Measurements from ENCODE around the gene XPA.

XPA gene

DNA sequence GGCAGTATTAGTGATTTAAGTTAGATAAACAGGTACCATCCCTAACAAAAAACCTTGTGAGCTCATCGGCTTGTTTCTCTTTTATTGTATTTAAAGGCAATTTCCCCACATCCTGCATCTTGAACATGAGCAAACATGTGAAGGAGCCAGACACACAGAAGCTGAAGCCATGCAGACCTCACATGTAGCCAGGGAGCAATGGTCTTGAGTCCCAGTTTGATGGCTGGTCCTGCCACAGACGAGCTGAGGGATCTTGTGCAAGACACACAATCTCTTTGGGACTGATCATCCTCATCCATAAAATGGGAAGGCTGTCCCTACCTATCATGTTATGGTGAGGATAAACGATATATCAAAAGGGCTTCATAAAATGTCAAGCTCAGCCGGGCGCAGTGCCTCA lies 29.6 kb upstream of the XPA start:
- Histone ChIP-seq H3K9me3 (ENCODE audit: control insufficient read depth in 5 of 5, low read length in 5 of 5) (peaks cover 0 to 10% (median 3%) of the 10 kb centered on the region in 5 donors), H3K27me3 (ENCODE audit: control insufficient read depth in 5 of 5, insufficient read depth in 4 of 5, low read length in 5 of 5) (peaks cover 0 to 4% (median 0%) of the 10 kb centered on the region in 5 donors), H3K9ac (ENCODE audit: low read length in 5 of 5) (no peak overlapping the region), H3K4me1 (ENCODE audit: control insufficient read depth in 5 of 5, insufficient read depth in 5 of 5, low read length in 5 of 5) (no peaks in the 10 kb centered on the region), H3K4me3 (ENCODE audit: low read depth in 1 of 5, low read length in 5 of 5) (no peak overlapping the region), H3K27ac (ENCODE audit: low read depth, low read length) (no peak overlapping the region), H3K36me3 (ENCODE audit: control insufficient read depth in 5 of 5, insufficient read depth in 5 of 5, low read length in 5 of 5) (no peaks in the 10 kb centered on the region)

DNA sequence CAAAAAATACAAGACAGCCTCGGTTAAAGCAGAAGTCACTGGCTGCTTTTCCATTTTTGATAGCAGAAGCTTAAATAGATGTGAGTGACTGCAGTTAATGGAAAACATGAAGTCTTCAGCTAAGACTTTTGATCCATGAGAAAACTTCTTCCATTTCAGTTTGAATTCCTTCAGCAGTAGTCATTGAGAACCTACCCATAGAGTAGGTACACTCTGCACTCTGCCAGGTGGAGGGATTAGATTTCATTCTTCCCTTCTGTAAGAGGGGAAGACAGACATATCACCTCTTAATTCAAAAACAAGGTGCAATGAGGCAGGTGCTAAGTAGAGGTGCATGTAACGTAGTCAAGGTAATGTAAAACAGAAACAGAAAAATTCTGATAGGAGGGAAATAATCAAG lies 26.7 kb upstream of the XPA start:
- Histone ChIP-seq H3K4me1 (ENCODE audit: control insufficient read depth in 5 of 5, insufficient read depth in 5 of 5, low read length in 5 of 5) (no peaks in the 10 kb centered on the region), H3K4me3 (ENCODE audit: low read depth in 1 of 5, low read length in 5 of 5) (no peak overlapping the region), H3K9me3 (ENCODE audit: control insufficient read depth in 5 of 5, low read length in 5 of 5) (peaks cover 0 to 5% (median 2%) of the 10 kb centered on the region in 5 donors), H3K36me3 (ENCODE audit: control insufficient read depth in 5 of 5, insufficient read depth in 5 of 5, low read length in 5 of 5) (no peaks in the 10 kb centered on the region), H3K27ac (ENCODE audit: low read depth, low read length) (no peak overlapping the region), H3K9ac (ENCODE audit: low read length in 5 of 5) (no peak overlapping the region), H3K27me3 (ENCODE audit: control insufficient read depth in 5 of 5, insufficient read depth in 4 of 5, low read length in 5 of 5) (peaks cover 0 to 2% (median 0%) of the 10 kb centered on the region in 5 donors)

DNA sequence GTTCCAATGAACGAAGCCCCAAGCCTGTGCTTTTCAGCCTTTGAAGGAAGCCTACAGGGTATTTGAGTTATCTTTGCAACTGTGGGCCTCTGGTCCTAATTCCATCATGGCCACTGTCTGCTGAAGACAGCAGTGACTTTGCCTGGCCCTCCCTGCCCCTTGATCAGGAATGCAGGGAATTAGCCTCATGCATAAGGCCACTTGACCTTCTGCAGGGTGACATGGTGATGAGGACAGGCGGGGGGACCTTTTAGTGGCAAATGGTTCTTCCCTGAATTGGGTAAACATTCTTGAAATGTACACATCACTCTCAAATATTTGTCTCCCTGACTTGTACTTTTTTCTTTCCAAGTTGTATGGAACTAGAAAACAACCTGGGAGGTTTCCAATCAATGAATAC lies 25.2 kb upstream of the XPA start:
- H3K4me1 ChIP-seq (ENCODE audit: control insufficient read depth in 5 of 5, insufficient read depth in 5 of 5, low read length in 5 of 5), result no peaks in the 10 kb centered on the region
- H3K27ac ChIP-seq (ENCODE audit: low read depth, low read length), result no peak overlapping the region
- H3K27me3 ChIP-seq (ENCODE audit: control insufficient read depth in 5 of 5, insufficient read depth in 4 of 5, low read length in 5 of 5), result peaks cover 0 to 2% (median 0%) of the 10 kb centered on the region in 5 donors
- H3K9ac ChIP-seq (ENCODE audit: low read length in 5 of 5), result no peak overlapping the region
- peaks cover 0 to 5% (median 2%) of the 10 kb centered on the region in 5 donors for H3K9me3 ChIP-seq (ENCODE audit: control insufficient read depth in 5 of 5, low read length in 5 of 5)
- H3K4me3 ChIP-seq (ENCODE audit: low read depth in 1 of 5, low read length in 5 of 5), result no peak overlapping the region
- no peaks in the 10 kb centered on the region for H3K36me3 ChIP-seq (ENCODE audit: control insufficient read depth in 5 of 5, insufficient read depth in 5 of 5, low read length in 5 of 5)

DNA sequence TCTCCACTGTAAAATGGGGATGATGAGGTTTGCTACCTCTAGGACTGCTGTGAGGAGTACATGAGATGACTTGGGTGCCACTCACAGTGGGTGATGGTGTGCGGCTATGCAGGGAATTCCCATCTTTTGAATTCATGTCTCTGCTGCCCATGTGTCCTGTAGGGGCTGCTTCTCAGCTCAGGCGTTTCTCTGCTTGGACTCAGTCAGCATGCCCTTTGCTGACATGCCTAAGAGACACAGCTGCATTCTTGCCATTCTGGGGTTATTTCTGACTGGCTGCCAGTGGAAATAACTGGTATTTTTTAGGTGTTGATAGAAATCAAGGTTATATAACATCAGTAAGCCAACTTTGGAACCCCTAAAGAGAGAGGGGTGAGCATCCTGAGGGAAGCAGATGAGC lies 24.3 kb upstream of the XPA start:
- H3K27ac ChIP-seq (ENCODE audit: low read depth, low read length), result no peak overlapping the region

DNA sequence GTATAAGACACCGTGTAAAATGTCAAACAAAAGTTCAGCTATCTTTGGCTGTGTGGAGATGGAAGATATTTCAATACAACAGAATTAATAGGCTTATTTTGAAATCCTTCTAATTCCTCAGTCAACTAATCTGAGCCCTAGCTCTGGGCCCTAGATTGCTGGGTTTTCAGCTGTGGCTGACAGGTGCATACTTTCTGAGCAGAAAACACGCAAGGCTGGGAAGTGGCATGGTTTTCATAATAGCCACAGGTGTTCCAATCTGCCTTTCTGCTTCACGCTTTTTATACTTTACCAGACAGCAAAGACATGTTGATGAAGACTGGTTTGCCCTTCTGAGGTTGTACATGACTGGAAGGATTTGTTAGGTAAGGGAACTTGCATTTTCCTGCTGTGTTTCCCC lies 20.7 kb upstream of the XPA start:
- no peak overlapping the region for H3K27ac ChIP-seq (ENCODE audit: low read depth, low read length)
- peaks cover 0 to 5% (median 2%) of the 10 kb centered on the region in 5 donors for H3K9me3 ChIP-seq (ENCODE audit: control insufficient read depth in 5 of 5, low read length in 5 of 5)
- H3K4me3 ChIP-seq (ENCODE audit: low read depth in 1 of 5, low read length in 5 of 5), result no peak overlapping the region
- no peak overlapping the region for H3K9ac ChIP-seq (ENCODE audit: low read length in 5 of 5)
- H3K4me1 ChIP-seq (ENCODE audit: control insufficient read depth in 5 of 5, insufficient read depth in 5 of 5, low read length in 5 of 5), result peaks cover 0 to 3% (median 0%) of the 10 kb centered on the region in 5 donors
- no peaks in the 10 kb centered on the region for H3K27me3 ChIP-seq (ENCODE audit: control insufficient read depth in 5 of 5, insufficient read depth in 4 of 5, low read length in 5 of 5)
- no peaks in the 10 kb centered on the region for H3K36me3 ChIP-seq (ENCODE audit: control insufficient read depth in 5 of 5, insufficient read depth in 5 of 5, low read length in 5 of 5)

More for the DNA sequence above, 24.3 kb upstream of the XPA start:
- H3K9ac ChIP-seq (ENCODE audit: low read length in 5 of 5), result no peak overlapping the region
- no peak overlapping the region for H3K4me3 ChIP-seq (ENCODE audit: low read depth in 1 of 5, low read length in 5 of 5)
- H3K4me1 ChIP-seq (ENCODE audit: control insufficient read depth in 5 of 5, insufficient read depth in 5 of 5, low read length in 5 of 5), result no peaks in the 10 kb centered on the region
- H3K27me3 ChIP-seq (ENCODE audit: control insufficient read depth in 5 of 5, insufficient read depth in 4 of 5, low read length in 5 of 5), result peaks cover 0 to 2% (median 0%) of the 10 kb centered on the region in 5 donors
- peaks cover 0 to 5% (median 2%) of the 10 kb centered on the region in 5 donors for H3K9me3 ChIP-seq (ENCODE audit: control insufficient read depth in 5 of 5, low read length in 5 of 5)
- no peaks in the 10 kb centered on the region for H3K36me3 ChIP-seq (ENCODE audit: control insufficient read depth in 5 of 5, insufficient read depth in 5 of 5, low read length in 5 of 5)

DNA sequence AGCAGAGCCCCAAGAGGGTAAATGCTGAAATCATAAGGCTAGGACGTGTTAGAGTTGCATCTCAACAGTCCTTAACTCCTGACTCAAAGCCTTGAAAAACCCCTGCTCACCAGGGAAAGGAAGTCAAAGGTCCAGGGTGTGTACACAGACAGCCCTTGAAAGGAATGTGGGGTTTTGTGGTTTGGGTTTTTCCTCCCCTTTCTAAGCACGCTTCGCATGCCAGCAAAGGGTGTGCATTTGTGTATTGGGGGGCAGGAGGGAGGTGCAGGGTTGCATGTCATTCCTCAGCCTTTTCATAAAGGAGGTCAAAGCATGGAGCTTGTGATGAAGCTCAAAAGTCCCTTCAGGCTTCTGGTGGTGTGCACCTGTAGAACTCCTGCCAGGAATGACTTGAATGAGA lies 17.3 kb upstream of the XPA start:
- Histone ChIP-seq H3K4me1 (ENCODE audit: control insufficient read depth in 5 of 5, insufficient read depth in 5 of 5, low read length in 5 of 5) (peaks cover 1 to 9% (median 8%) of the 10 kb centered on the region in 5 donors), H3K27ac (ENCODE audit: low read depth, low read length) (no peak overlapping the region), H3K36me3 (ENCODE audit: control insufficient read depth in 5 of 5, insufficient read depth in 5 of 5, low read length in 5 of 5) (no peaks in the 10 kb centered on the region), H3K4me3 (ENCODE audit: low read depth in 1 of 5, low read length in 5 of 5) (no peak overlapping the region), H3K9me3 (ENCODE audit: control insufficient read depth in 5 of 5, low read length in 5 of 5) (no peaks in the 10 kb centered on the region), H3K27me3 (ENCODE audit: control insufficient read depth in 5 of 5, insufficient read depth in 4 of 5, low read length in 5 of 5) (peaks cover 0 to 5% (median 0%) of the 10 kb centered on the region in 5 donors), H3K9ac (ENCODE audit: low read length in 5 of 5) (no peak overlapping the region)

DNA sequence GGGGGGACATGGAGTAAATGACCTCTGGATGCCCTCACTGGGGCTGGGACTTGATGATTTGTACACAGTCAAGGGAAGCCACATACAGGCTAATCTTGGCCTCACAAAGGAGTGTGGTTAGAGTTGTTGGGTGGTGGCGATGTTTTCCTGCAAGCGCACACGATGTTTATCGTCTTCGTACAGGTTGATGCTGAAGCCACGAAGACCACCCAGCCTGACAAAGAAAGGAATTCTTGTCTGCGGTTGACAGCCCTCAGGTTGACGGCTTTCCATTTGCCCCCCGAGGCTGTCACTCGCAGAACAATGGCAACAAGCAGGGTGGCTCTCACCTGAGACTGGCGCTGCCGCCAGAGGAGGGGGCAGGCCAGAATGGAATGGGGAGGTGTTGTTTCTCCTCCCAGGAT lies 14.1 kb upstream of the XPA start:
- no peak overlapping the region for H3K9ac ChIP-seq (ENCODE audit: low read length in 5 of 5)
- no peaks in the 10 kb centered on the region for H3K36me3 ChIP-seq (ENCODE audit: control insufficient read depth in 5 of 5, insufficient read depth in 5 of 5, low read length in 5 of 5)

DNA sequence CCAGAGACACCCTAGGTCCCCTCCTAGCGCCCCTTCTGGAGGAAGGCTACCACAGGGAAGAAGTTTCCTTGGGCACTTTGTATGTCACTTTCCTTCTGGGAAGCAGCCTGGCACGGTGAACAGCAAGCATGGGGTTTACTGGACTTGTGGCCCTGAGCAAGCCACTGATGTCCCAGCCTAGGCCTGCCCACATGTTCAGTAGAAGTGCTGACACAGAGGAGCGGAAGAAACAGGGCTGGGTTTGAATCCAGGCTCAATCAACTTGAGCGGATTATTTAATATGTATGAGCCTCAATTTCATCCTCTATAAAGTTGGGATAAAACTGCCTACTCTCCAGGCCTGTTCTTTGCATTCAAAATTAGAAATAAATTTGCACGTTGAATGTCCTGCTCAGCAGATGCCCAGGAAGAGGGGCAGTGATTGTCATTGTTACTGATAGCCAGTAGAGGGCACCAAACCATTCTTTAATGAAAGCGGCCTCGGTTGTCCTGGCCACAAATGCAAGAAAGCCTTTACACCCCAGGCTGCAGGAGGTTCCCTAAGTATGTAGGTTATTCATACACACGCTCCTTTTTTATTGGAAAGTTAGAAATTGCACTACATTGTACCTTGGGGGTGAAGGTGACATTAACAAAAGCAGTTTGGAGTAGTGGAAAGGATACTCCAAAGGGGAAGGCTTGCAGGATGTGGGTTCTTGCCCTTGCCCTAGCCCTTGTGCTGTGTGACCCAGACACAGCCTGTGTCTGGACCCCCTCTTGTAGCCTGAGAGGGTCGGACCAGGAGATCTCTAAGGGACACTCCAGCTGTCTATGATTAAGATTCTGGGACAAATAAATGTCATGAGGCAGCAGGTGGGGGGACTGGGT lies 13.4 kb upstream of the XPA start:
- Histone ChIP-seq H3K27ac (ENCODE audit: low read depth, low read length) (no peak overlapping the region), H3K9ac (ENCODE audit: low read length in 5 of 5) (no peak overlapping the region), H3K4me3 (ENCODE audit: low read depth in 1 of 5, low read length in 5 of 5) (peak overlapping the region in 1 of 5 donors; percentile 24), H3K4me1 (ENCODE audit: control insufficient read depth in 5 of 5, insufficient read depth in 5 of 5, low read length in 5 of 5) (peaks cover 1 to 9% (median 8%) of the 10 kb centered on the region in 5 donors), H3K9me3 (ENCODE audit: control insufficient read depth in 5 of 5, low read length in 5 of 5) (no peaks in the 10 kb centered on the region), H3K36me3 (ENCODE audit: control insufficient read depth in 5 of 5, insufficient read depth in 5 of 5, low read length in 5 of 5) (no peaks in the 10 kb centered on the region), H3K27me3 (ENCODE audit: control insufficient read depth in 5 of 5, insufficient read depth in 4 of 5, low read length in 5 of 5) (peaks cover 0 to 9% (median 0%) of the 10 kb centered on the region in 5 donors)

More for the DNA sequence above, 14.1 kb upstream of the XPA start:
- Histone ChIP-seq H3K9me3 (ENCODE audit: control insufficient read depth in 5 of 5, low read length in 5 of 5) (no peaks in the 10 kb centered on the region), H3K4me3 (ENCODE audit: low read depth in 1 of 5, low read length in 5 of 5) (peak overlapping the region in 1 of 5 donors; percentile 24), H3K27me3 (ENCODE audit: control insufficient read depth in 5 of 5, insufficient read depth in 4 of 5, low read length in 5 of 5) (peaks cover 0 to 9% (median 0%) of the 10 kb centered on the region in 5 donors), H3K27ac (ENCODE audit: low read depth, low read length) (no peak overlapping the region), H3K4me1 (ENCODE audit: control insufficient read depth in 5 of 5, insufficient read depth in 5 of 5, low read length in 5 of 5) (peaks cover 1 to 9% (median 8%) of the 10 kb centered on the region in 5 donors)

DNA sequence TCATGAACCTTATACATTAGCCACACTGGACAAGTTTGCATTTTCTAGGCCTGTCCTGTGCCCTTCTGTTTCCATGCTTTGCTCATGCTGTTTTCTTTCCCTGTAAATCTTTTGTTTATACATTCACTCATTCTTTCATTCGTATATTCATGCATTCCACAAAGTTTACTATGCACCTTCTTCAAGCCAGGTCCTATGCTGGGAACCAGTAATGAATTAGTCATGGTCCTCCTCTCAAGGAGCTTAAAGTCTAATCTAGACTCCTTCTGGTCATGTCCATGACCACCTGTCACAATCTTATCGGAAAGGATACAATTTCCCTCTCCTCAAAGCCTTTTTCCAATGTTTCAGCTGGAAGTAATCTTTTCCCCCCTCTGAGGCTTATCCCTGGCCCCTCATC lies 9.1 kb upstream of the XPA start:
- H3K36me3 ChIP-seq (ENCODE audit: control insufficient read depth in 5 of 5, insufficient read depth in 5 of 5, low read length in 5 of 5), result no peaks in the 10 kb centered on the region
- peaks cover 0 to 7% (median 0%) of the 10 kb centered on the region in 5 donors for H3K27me3 ChIP-seq (ENCODE audit: control insufficient read depth in 5 of 5, insufficient read depth in 4 of 5, low read length in 5 of 5)
- peaks cover 1 to 11% (median 5%) of the 10 kb centered on the region in 5 donors for H3K4me1 ChIP-seq (ENCODE audit: control insufficient read depth in 5 of 5, insufficient read depth in 5 of 5, low read length in 5 of 5)
- no peak overlapping the region for H3K4me3 ChIP-seq (ENCODE audit: low read depth in 1 of 5, low read length in 5 of 5)
- H3K9me3 ChIP-seq (ENCODE audit: control insufficient read depth in 5 of 5, low read length in 5 of 5), result no peaks in the 10 kb centered on the region
- no peak overlapping the region for H3K9ac ChIP-seq (ENCODE audit: low read length in 5 of 5)
- H3K27ac ChIP-seq (ENCODE audit: low read depth, low read length), result no peak overlapping the region

DNA sequence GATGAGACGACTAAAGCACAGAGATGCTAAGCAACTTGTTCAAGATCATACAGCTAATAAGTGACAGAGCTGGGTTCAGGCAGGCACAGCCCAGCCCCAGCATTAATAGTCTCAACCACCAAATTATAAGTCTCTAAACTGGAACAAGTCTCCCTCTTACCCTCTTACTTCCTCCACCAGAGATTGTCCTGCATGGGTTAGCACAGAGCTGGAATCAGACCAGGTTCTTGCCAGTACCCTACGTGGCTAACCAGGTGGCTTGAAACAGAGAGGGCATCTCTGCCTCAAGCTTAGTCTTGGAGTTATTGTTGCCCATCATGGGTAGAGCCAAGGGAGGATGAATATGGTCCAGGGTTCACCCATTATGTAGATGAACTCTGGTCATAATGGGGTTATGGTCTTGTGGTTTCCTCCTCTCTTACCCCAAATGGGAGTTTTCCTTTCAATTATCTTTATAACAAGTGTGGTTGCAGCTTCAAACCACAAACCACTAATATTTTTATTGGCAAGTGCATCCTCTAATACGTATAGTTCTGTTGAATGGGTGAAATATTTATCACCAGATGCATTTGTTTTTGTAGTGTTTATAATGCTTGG lies 8.3 kb upstream of the XPA start:
- H3K27ac ChIP-seq (ENCODE audit: low read depth, low read length), result no peak overlapping the region
- no peak overlapping the region for H3K9ac ChIP-seq (ENCODE audit: low read length in 5 of 5)
- H3K9me3 ChIP-seq (ENCODE audit: control insufficient read depth in 5 of 5, low read length in 5 of 5), result no peaks in the 10 kb centered on the region
- H3K4me3 ChIP-seq (ENCODE audit: low read depth in 1 of 5, low read length in 5 of 5), result no peak overlapping the region
- H3K36me3 ChIP-seq (ENCODE audit: control insufficient read depth in 5 of 5, insufficient read depth in 5 of 5, low read length in 5 of 5), result no peaks in the 10 kb centered on the region
- H3K27me3 ChIP-seq (ENCODE audit: control insufficient read depth in 5 of 5, insufficient read depth in 4 of 5, low read length in 5 of 5), result peaks cover 0 to 6% (median 0%) of the 10 kb centered on the region in 5 donors
- peaks cover 0 to 6% (median 0%) of the 10 kb centered on the region in 5 donors for H3K4me1 ChIP-seq (ENCODE audit: control insufficient read depth in 5 of 5, insufficient read depth in 5 of 5, low read length in 5 of 5)
